ENCODE results near the gene SYT13.

GRCh38 chr11:45265969-45266675, 20.0 kb downstream of the SYT13 start:
- TF ChIP-seq EZH2 (IDR thresholded peaks at IDR 0.05; ENCODE audit: borderline replicate concordance, low read length), result no peak
- TF ChIP-seq CTCF (IDR thresholded peaks at IDR 0.05; ENCODE audit: low read length), result no peak

Data from OCI-LY1 (cell line).